ENCODE results near the gene CNR2.
"Not testable (repeated sequence)": the region's sequence is repeated elsewhere in the genome, so short reads cannot be mapped to it uniquely, and the experiment has no call there.

DNA sequence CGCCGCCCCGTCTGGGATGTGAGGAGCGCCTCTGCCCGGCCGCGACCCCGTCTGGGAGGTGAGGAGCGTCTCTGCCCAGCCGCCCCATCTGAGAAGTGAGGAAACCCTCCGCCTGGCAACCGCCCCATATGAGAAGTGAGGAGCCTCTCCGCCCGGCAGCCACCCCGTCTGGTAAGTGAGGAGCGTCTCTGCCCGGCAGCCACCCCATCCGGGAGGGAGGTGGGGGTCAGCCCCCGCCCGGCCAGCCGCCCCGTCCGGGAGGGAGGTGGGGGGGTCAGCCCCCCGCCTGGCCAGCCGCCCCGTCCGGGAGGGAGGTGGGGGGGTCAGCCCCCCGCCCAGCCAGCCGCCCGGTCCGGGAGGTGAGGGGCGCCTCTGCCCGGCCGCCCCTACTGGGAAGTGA is 60.0 kb downstream of the CNR2 start:
- TF ChIP-seq, protein P1, sequence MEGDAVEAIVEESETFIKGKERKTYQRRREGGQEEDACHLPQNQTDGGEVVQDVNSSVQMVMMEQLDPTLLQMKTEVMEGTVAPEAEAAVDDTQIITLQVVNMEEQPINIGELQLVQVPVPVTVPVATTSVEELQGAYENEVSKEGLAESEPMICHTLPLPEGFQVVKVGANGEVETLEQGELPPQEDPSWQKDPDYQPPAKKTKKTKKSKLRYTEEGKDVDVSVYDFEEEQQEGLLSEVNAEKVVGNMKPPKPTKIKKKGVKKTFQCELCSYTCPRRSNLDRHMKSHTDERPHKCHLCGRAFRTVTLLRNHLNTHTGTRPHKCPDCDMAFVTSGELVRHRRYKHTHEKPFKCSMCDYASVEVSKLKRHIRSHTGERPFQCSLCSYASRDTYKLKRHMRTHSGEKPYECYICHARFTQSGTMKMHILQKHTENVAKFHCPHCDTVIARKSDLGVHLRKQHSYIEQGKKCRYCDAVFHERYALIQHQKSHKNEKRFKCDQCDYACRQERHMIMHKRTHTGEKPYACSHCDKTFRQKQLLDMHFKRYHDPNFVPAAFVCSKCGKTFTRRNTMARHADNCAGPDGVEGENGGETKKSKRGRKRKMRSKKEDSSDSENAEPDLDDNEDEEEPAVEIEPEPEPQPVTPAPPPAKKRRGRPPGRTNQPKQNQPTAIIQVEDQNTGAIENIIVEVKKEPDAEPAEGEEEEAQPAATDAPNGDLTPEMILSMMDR (conservative IDR thresholded peaks at IDR 0.05), result not testable (repeated sequence)
- not testable (repeated sequence) for TF ChIP-seq ZFX (IDR thresholded peaks at IDR 0.05)

Measured in C4-2B (cell line).